Measurements from ENCODE around the gene LRRC4B.

LRRC4B gene

GRCh38 chr19:50550594-50550966 is 17.7 kb downstream of the LRRC4B start:
- DNase-seq (ENCODE audit: low read depth), result no peak
- no peak overlapping the region for H3K4me3 ChIP-seq (ENCODE audit: control insufficient read depth, low read depth, low read length)
- no peak for TF ChIP-seq CTCF (conservative IDR thresholded peaks at IDR 0.05; ENCODE audit: control insufficient read depth, insufficient read depth, low read depth, low read length)

GRCh38 chr19:50549927-50550593 is 18.2 kb downstream of the LRRC4B start:
- no peak overlapping the region for H3K4me3 ChIP-seq (ENCODE audit: control insufficient read depth, low read depth, low read length)
- DNase-seq (ENCODE audit: low read depth), result no peak
- TF ChIP-seq CTCF (conservative IDR thresholded peaks at IDR 0.05; ENCODE audit: control insufficient read depth, insufficient read depth, low read depth, low read length), result no peak

GRCh38 chr19:50549059-50549926 is 18.9 kb downstream of the LRRC4B start:
- no peak for TF ChIP-seq CTCF (conservative IDR thresholded peaks at IDR 0.05; ENCODE audit: control insufficient read depth, insufficient read depth, low read depth, low read length)
- no peak overlapping the region for H3K4me3 ChIP-seq (ENCODE audit: control insufficient read depth, low read depth, low read length)
- no peak for DNase-seq (ENCODE audit: low read depth)

- no peak overlapping the region for H3K4me3 ChIP-seq (ENCODE audit: control insufficient read depth, low read depth, low read length)
- DNase-seq (ENCODE audit: low read depth), result no peak
- no peak for TF ChIP-seq CTCF (conservative IDR thresholded peaks at IDR 0.05; ENCODE audit: control insufficient read depth, insufficient read depth, low read depth, low read length)
These were observed 19.8 kb downstream of the LRRC4B start for GRCh38 chr19:50548191-50549058.

- no peak overlapping the region for H3K4me3 ChIP-seq (ENCODE audit: control insufficient read depth, low read depth, low read length)
- TF ChIP-seq CTCF (conservative IDR thresholded peaks at IDR 0.05; ENCODE audit: control insufficient read depth, insufficient read depth, low read depth, low read length), result no peak
- DNase-seq (ENCODE audit: low read depth), result no peak
These were observed 20.6 kb downstream of the LRRC4B start for GRCh38 chr19:50547385-50548190.
